ENCODE measurements around the gene SCG2.
A peak's percentile ranks its signal among the peaks of the same experiment; 100 is the strongest.
"Not testable (repeated sequence)": the region's sequence is repeated elsewhere in the genome, so short reads cannot be mapped to it uniquely, and the experiment has no call there.

SCG2 gene

GRCh38 chr2:223612501-223612900 is 10.3 kb upstream of the SCG2 start:
- DNase-seq (ENCODE audit: low spot score) (no peak), FAIRE-seq (no peak)

- no peak for FAIRE-seq
Observed at GRCh38 chr2:223611061-223611460, 8.9 kb upstream of the SCG2 start.

GRCh38 chr2:223607476-223607875 is 5.3 kb upstream of the SCG2 start:
- DNase-seq (ENCODE audit: low spot score) (no peak), FAIRE-seq (no peak)

More at GRCh38 chr2:223611061-223611460, 8.9 kb upstream of the SCG2 start:
- DNase-seq (ENCODE audit: low spot score), result no peak

- FAIRE-seq (no peak), DNase-seq (ENCODE audit: low spot score) (no peak)
Observed at GRCh38 chr2:223606946-223607345, 4.8 kb upstream of the SCG2 start.

- no peak for FAIRE-seq
- no peak for DNase-seq (ENCODE audit: low spot score)
Observed at GRCh38 chr2:223604231-223604630, 2.1 kb upstream of the SCG2 start.

- FAIRE-seq (no peak), DNase-seq (ENCODE audit: low spot score) (no peak)
Observed at GRCh38 chr2:223602972-223603371, 811 bp upstream of the SCG2 start.

- DNase-seq (ENCODE audit: low spot score), result no peak
- no peak for FAIRE-seq
Observed at GRCh38 chr2:223601018-223601417, 1.1 kb downstream of the SCG2 start.

- no peak for FAIRE-seq
- DNase-seq (ENCODE audit: low spot score), result no peak
Observed at GRCh38 chr2:223599640-223600380, 2.4 kb downstream of the SCG2 start.

GRCh38 chr2:223598994-223599639 is 3.0 kb downstream of the SCG2 start:
- DNase-seq (ENCODE audit: low spot score) (no peak), FAIRE-seq (peak; percentile 65)

GRCh38 chr2:223597076-223597475 is 5.1 kb downstream of the SCG2 start:
- DNase-seq (ENCODE audit: low spot score), result no peak
- no peak for FAIRE-seq

GRCh38 chr2:223596208-223596607 is 6.0 kb downstream of the SCG2 start:
- FAIRE-seq (no peak), DNase-seq (ENCODE audit: low spot score) (no peak)

- no peak for FAIRE-seq
Observed at GRCh38 chr2:223594831-223595230, 7.3 kb downstream of the SCG2 start.

GRCh38 chr2:223594259-223594658 is 7.9 kb downstream of the SCG2 start:
- FAIRE-seq, result no peak
- DNase-seq (ENCODE audit: low spot score), result no peak

More at GRCh38 chr2:223594831-223595230, 7.3 kb downstream of the SCG2 start:
- DNase-seq (ENCODE audit: low spot score), result no peak

GRCh38 chr2:223592689-223593088 is 9.5 kb downstream of the SCG2 start:
- not testable (repeated sequence) for FAIRE-seq; DNase-seq (ENCODE audit: low spot score)

GRCh38 chr2:223591596-223591995 is 10.6 kb downstream of the SCG2 start:
- DNase-seq (ENCODE audit: low spot score) (no peak), FAIRE-seq (no peak)

- FAIRE-seq (no peak), DNase-seq (ENCODE audit: low spot score) (no peak)
Observed at GRCh38 chr2:223590964-223591363, 11.2 kb downstream of the SCG2 start.

GRCh38 chr2:223589901-223590300 is 12.3 kb downstream of the SCG2 start:
- DNase-seq (ENCODE audit: low spot score) (no peak), FAIRE-seq (no peak)

- DNase-seq (ENCODE audit: low spot score) (no peak), FAIRE-seq (no peak)
Observed at GRCh38 chr2:223588251-223588650, 13.9 kb downstream of the SCG2 start.

- FAIRE-seq (no peak), DNase-seq (ENCODE audit: low spot score) (no peak)
Observed at GRCh38 chr2:223587301-223587700, 14.9 kb downstream of the SCG2 start.

GRCh38 chr2:223586261-223586660 is 15.9 kb downstream of the SCG2 start:
- no peak for DNase-seq (ENCODE audit: low spot score)
- FAIRE-seq, result no peak

GRCh38 chr2:223585666-223586065 is 16.5 kb downstream of the SCG2 start:
- DNase-seq (ENCODE audit: low spot score) (no peak), FAIRE-seq (no peak)

- DNase-seq (ENCODE audit: low spot score) (no peak), FAIRE-seq (no peak)
Observed at GRCh38 chr2:223582001-223582400, 20.2 kb downstream of the SCG2 start.

- DNase-seq (ENCODE audit: low spot score) (peak; percentile 10), FAIRE-seq (no peak)
Observed at GRCh38 chr2:223580951-223581350, 21.2 kb downstream of the SCG2 start.

All from RCC 7860 (cell line).